A673 (cell line): Measurements from ENCODE around the gene PCDHGA6. TPM values are rescaled to one million over a fixed set of nuclear protein-coding genes. Genes with fewer than 3 reads are reported as not detected.

Experiments used
- BruUV-seq: library from RNA; stranded (reverse); fragments of 400-500 nt; replicated peaks from 2 replicates; lab custom pipeline; 2021; lab: Mats Ljungman, UMichigan
- CTCF ChIA-PET: fragments of 300-600 bp; sonication (Branson Sonifier 250); formaldehyde crosslinking; loops from one replicate; lab custom pipeline; 2022; ENCODE audit warnings: antibody characterized with exemption; lab: Charles Lee
- POLR2A ChIA-PET: fragments of 300-600 bp; sonication (Branson Sonifier 250); formaldehyde crosslinking; loops from one replicate; lab custom pipeline; 2022; ENCODE audit warnings: antibody characterized with exemption; ENCODE audit not compliant: low non-redundant PET; lab: Charles Lee
- DNase-seq: peaks from one replicate; pipeline ENCODE4 v3.0.0-alpha.2; 2015; ENCODE audit warnings: low spot score
- H3K27ac ChIP-seq: fragments of 200-600 bp; sonication (generic); 2 replicates; pipeline ENCODE4 v1.5.1; 2016; ENCODE audit warnings: mixed run types, low read depth, mild to moderate bottlenecking, mixed read lengths, antibody characterized with exemption, low read length; ENCODE audit not compliant: poor library complexity, severe bottlenecking
- H3K27me3 ChIP-seq: fragments of 200-600 bp; sonication (generic); replicated peaks from 2 replicates; pipeline ENCODE4 v1.6.1; 2017; ENCODE audit warnings: mixed run types, low read depth, mild to moderate bottlenecking, mixed read lengths, antibody characterized with exemption, low read length; ENCODE audit not compliant: insufficient read depth, poor library complexity
- H3K36me3 ChIP-seq: fragments of 200-600 bp; sonication (generic); 2 replicates; pipeline ENCODE4 v1.6.1; 2016; ENCODE audit warnings: mixed run types, mild to moderate bottlenecking, mixed read lengths, antibody characterized with exemption, low read length; ENCODE audit not compliant: insufficient read depth, poor library complexity, severe bottlenecking
- H3K4me1 ChIP-seq: fragments of 200-600 bp; sonication (generic); 2 replicates; pipeline ENCODE4 v1.6.1; 2017; ENCODE audit warnings: mixed run types, mild to moderate bottlenecking, mixed read lengths, antibody characterized with exemption, low read length; ENCODE audit not compliant: insufficient read depth, poor library complexity, severe bottlenecking
- H3K4me3 ChIP-seq: fragments of 200-600 bp; sonication (generic); 2 replicates; pipeline ENCODE4 v1.5.1; 2016; ENCODE audit warnings: low read depth, mixed run types, mild to moderate bottlenecking, mixed read lengths, low read length; ENCODE audit not compliant: poor library complexity, severe bottlenecking
- H3K9me3 ChIP-seq: fragments of 200-600 bp; sonication (generic); 2 replicates; pipeline ENCODE4 v1.6.1; 2016; ENCODE audit warnings: mixed run types, low read depth, mild to moderate bottlenecking, mixed read lengths, antibody characterized with exemption, low read length; ENCODE audit not compliant: poor library complexity, severe bottlenecking
- EZH2 ChIP-seq: fragments of 200-600 bp; sonication (generic); IDR thresholded peaks from 2 replicates; pipeline ENCODE4 v1.6.1; 2017; ENCODE audit warnings: borderline replicate concordance, low read depth, mild to moderate bottlenecking, mixed read lengths, antibody characterized with exemption, low read length; ENCODE audit not compliant: poor library complexity, severe bottlenecking
- intact Hi-C: fragments of 100-400 bp; cut with micrococcal nuclease; formaldehyde crosslinking; loops from one replicate; pipeline ENCODE4 v1.10.0; 2022; ENCODE audit not compliant: unreplicated experiment
- total RNA-seq: library from RNA; stranded (reverse); gene quantifications from 2 replicates; pipeline ENCODE4 v1.2.3, GENCODE V29; 2021
- TF ChIP-seq, protein P1 (sequence below): fragments of 300-800, 200-600 bp; sonication (generic); conservative IDR thresholded peaks from 2 replicates; pipeline ENCODE4 v1.5.1; 2017; ENCODE audit warnings: low read depth, mild to moderate bottlenecking, antibody characterized with exemption, low read length, moderate library complexity, mixed read lengths

PCDHGA6 gene
- total RNA-seq, 1 experiment from 2014 or later: 21.6 TPM

DNA sequence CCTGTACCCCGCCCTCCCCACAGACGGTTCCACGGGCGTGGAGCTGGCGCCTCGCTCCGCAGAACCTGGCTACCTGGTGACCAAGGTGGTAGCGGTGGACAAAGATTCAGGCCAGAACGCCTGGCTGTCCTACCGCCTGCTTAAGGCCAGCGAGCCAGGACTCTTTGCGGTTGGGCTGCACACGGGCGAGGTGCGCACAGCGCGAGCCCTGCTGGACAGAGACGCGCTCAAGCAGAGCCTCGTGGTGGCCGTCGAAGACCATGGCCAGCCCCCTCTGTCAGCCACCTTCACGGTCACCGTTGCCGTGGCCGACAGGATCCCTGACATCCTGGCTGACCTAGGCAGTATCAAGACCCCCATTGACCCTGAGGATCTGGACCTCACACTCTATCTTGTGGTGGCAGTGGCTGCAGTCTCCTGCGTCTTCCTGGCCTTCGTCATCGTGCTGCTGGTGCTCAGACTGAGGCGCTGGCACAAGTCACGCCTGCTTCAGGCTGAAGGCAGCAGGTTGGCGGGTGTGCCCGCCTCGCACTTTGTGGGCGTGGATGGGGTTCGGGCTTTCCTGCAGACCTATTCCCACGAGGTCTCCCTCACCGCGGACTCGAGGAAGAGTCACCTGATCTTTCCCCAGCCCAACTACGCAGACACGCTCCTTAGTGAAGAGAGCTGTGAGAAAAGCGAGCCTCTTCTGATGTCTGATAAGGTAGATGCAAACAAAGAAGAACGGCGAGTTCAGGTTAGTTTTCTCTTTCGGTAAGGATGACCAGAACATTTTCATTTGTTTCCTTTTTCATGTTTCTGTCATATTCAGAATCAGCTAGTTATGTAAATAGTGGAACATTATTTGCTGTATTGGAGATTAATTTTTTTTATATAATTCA is 7.4 kb upstream of the PCDHGA6 start:
- intact Hi-C loops: no loop called here
- POLR2A ChIA-PET: no interaction called here
- BruUV-seq: no TSS peak

DNA sequence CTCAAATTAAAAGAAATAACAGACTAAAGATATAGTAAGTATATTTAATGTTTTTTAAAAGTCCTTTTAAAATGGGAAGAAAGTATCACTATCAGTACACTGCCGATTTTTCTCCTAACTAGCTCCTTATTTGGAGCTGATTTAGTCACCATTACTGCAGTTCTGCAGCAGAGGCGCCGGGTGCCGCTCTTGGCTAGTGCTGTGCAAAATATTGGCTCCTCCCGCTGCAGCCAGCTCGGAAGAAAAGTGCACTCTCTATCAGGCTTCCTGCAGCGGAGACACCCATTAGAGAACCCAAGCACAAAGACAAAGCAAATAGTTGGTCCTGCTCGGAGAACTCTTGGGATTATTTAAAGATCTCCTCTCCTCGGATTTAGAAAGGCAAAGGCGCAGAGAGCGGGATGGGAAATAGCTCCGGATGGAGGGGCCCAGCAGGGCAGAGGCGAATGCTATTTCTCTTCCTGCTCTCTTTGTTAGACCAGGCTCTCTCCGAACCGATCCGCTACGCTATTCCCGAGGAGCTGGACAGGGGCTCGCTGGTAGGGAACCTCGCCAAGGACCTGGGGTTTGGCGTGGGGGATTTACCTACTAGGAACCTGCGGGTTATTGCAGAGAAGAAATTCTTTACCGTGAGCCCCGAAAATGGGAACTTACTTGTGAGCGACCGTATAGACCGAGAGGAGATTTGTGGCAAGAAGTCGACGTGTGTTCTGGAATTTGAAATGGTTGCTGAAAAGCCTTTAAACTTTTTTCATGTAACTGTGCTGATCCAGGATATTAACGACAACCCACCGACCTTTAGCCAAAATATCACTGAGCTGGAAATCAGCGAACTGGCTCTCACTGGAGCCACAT is 3.5 kb upstream of the PCDHGA6 start, which contains the start of gene PCDHGB3:
TSS of gene PCDHGB3 (plus strand) at position 249 of the 855 bp plus-strand sequence. CDS start at position 402, 153 bp downstream.
- no TSS peak for BruUV-seq
- Histone ChIP-seq H3K4me3 (no peak within 1 kb of the TSS), H3K27me3 (no peaks in the 10 kb centered on the region), H3K4me1 (no peaks in the 10 kb centered on the region), H3K9me3 (peaks cover 26% of the 10 kb centered on the region), H3K27ac (no peak within 1 kb of the TSS), H3K36me3 (no peaks in the 10 kb centered on the region)
- ChIA-PET POLR2A (interaction anchor here (0.7 kb wide), 1 partner anchor 238 kb away, joined by 4 read pairs; no protein-coding TSS in a partner anchor), CTCF (interaction anchor here (0.5 to 0.8 kb wide), 4 partner anchors 51 to 197 kb away, joined by 3 to 4 read pairs (median 4); no protein-coding TSS in a partner anchor)
- TF ChIP-seq, protein P1, sequence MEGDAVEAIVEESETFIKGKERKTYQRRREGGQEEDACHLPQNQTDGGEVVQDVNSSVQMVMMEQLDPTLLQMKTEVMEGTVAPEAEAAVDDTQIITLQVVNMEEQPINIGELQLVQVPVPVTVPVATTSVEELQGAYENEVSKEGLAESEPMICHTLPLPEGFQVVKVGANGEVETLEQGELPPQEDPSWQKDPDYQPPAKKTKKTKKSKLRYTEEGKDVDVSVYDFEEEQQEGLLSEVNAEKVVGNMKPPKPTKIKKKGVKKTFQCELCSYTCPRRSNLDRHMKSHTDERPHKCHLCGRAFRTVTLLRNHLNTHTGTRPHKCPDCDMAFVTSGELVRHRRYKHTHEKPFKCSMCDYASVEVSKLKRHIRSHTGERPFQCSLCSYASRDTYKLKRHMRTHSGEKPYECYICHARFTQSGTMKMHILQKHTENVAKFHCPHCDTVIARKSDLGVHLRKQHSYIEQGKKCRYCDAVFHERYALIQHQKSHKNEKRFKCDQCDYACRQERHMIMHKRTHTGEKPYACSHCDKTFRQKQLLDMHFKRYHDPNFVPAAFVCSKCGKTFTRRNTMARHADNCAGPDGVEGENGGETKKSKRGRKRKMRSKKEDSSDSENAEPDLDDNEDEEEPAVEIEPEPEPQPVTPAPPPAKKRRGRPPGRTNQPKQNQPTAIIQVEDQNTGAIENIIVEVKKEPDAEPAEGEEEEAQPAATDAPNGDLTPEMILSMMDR: peak; percentile 45
- no peak for TF ChIP-seq EZH2
- DNase-seq: peak; percentile 48
- intact Hi-C loops: no loop called here

More for the DNA sequence above, 7.4 kb upstream of the PCDHGA6 start:
- no peaks in the 10 kb centered on the region for H3K36me3 ChIP-seq
- CTCF ChIA-PET: no interaction called here
- H3K4me1 ChIP-seq: no peaks in the 10 kb centered on the region
- no peak for TF ChIP-seq EZH2
- TF ChIP-seq, protein P1: no peak
- no peak overlapping the region for H3K4me3 ChIP-seq
- H3K27me3 ChIP-seq: no peaks in the 10 kb centered on the region
- DNase-seq: no peak
- peaks cover 47% of the 10 kb centered on the region for H3K9me3 ChIP-seq
- H3K27ac ChIP-seq: no peak overlapping the region
